Naive B cell (primary cell): ENCODE data around the gene ANKK1. TPM values are rescaled to one million over a fixed set of nuclear protein-coding genes. Genes with fewer than 3 reads are reported as not detected.

ENCODE experiments used
- ATAC-seq, 2 donors: fragments of 150-1000 bp; cut with Tn5 transposase; 2 replicates each; pipeline ENCODE4 v1.10.0; 2021; ENCODE audit warnings: low read depth in 2 of 2, mild to moderate bottlenecking in 2 of 2, moderate library complexity in 2 of 2
- DNase-seq: peaks from one replicate; pipeline ENCODE4 v3.0.0; 2022
- H3K27ac Mint-ChIP-seq, 6 donors: one replicate each; pipeline ENCODE4 v1.8.0; 2020 to 2022; ENCODE audit warnings: mild to moderate bottlenecking in 6 of 6, mixed read lengths in 6 of 6, moderate library complexity in 5 of 6, inconsistent platforms in 2 of 6
- H3K27me3 Mint-ChIP-seq, 3 donors: one replicate each; pipeline ENCODE4 v1.8.0; 2021 to 2022; ENCODE audit warnings: mixed read lengths in 3 of 3, mild to moderate bottlenecking in 1 of 3
- H3K36me3 Mint-ChIP-seq, 2 donors: one replicate each; pipeline ENCODE4 v1.8.0; 2020 to 2022; ENCODE audit warnings: mixed read lengths in 2 of 2, inconsistent platforms in 1 of 2, mild to moderate bottlenecking in 1 of 2
- H3K4me1 Mint-ChIP-seq, 3 donors: one replicate each; pipeline ENCODE4 v1.8.0; 2020 to 2022; ENCODE audit warnings: mixed read lengths in 3 of 3, inconsistent platforms in 1 of 3, mild to moderate bottlenecking in 1 of 3, moderate library complexity in 1 of 3
- H3K4me3 Mint-ChIP-seq, 8 donors: one replicate each; pipeline ENCODE4 v1.8.0; 2020 to 2022; ENCODE audit warnings: mild to moderate bottlenecking in 8 of 8, mixed read lengths in 8 of 8, moderate library complexity in 8 of 8, inconsistent platforms in 2 of 8
- H3K9me3 Mint-ChIP-seq, 7 donors: one replicate each; pipeline ENCODE4 v1.8.0; 2020 to 2022; ENCODE audit warnings: mixed read lengths in 7 of 7, mild to moderate bottlenecking in 5 of 7, inconsistent platforms in 2 of 7, moderate library complexity in 1 of 7
- polyA plus RNA-seq, 6 donors: library from polyadenylated mRNA; unstranded; fragments of 300-500 nt; fragmentation: Illumina TruSeq; gene quantifications; one replicate each; pipeline ENCODE4 v1.2.3, GENCODE V29; 2021; ENCODE audit warnings: low read depth in 6 of 6

The ANKK1 gene
- polyA plus RNA-seq, 6 donors from 2014 or later: 0.11 to 0.26 TPM; not detected in 4

GRCh38 chr11:113404859-113405430 is 17.4 kb downstream of the ANKK1 start:
- ATAC-seq (no peak), DNase-seq (no peak)
- Mint-ChIP-seq H3K9me3 (no peaks in the 10 kb centered on the region), H3K27me3 (peaks cover 0 to 15% (median 0%) of the 10 kb centered on the region in 3 donors), H3K4me1 (no peaks in the 10 kb centered on the region), H3K4me3 (no peak overlapping the region), H3K36me3 (no peaks in the 10 kb centered on the region), H3K27ac (peak overlapping the region in 1 of 6 donors; percentile 55)

DNA sequence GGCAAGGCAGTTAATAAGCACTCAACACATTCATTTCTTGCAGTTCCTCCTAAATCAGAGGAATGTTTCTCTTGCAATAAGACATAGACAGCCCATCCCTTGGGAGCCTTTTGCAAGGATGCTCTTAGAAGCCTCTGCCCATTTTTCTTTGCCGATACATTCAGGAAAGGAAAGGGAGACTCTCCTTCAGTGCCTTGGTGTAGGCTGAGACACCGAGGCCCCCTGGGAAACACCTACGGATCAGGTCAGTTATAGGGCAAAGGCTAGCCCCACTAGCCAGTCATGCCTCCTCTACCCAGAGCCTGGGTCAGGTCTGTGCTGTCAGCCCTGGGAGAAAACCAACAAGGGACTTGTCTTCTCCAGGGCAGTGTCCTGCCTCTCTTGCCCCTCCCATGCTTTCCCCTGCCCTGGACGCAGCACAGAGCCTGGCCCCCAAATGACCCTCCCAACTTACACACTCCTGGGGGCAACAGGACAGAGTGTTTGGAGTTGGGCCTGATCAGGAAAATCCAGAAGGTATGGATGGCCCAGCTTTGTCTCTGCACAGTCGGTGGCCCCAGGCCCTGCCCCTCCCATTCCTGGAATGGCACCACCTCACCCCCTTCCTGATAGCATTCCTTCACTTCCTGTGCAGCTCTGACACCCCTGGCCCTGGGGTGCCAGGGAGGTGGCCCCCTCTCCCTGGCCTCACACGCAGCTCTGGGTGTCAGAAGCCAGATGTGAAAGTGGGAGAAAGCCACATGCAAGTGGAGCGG is 18.3 kb downstream of the ANKK1 start:
- ATAC-seq: no peak

GRCh38 chr11:113407163-113407562 is 19.6 kb downstream of the ANKK1 start:
- no peak for ATAC-seq
- Mint-ChIP-seq H3K27ac (no peak overlapping the region), H3K4me3 (no peak overlapping the region), H3K36me3 (no peaks in the 10 kb centered on the region), H3K9me3 (no peaks in the 10 kb centered on the region), H3K27me3 (peaks cover 0 to 15% (median 6%) of the 10 kb centered on the region in 3 donors), H3K4me1 (no peaks in the 10 kb centered on the region)
- no peak for DNase-seq

More for the DNA sequence above, 18.3 kb downstream of the ANKK1 start:
- Mint-ChIP-seq H3K36me3 (no peaks in the 10 kb centered on the region), H3K27ac (no peak overlapping the region), H3K4me1 (no peaks in the 10 kb centered on the region), H3K27me3 (peaks cover 0 to 15% (median 3%) of the 10 kb centered on the region in 3 donors), H3K9me3 (no peaks in the 10 kb centered on the region), H3K4me3 (no peak overlapping the region)
- no peak for DNase-seq

GRCh38 chr11:113408206-113408605 is 20.6 kb downstream of the ANKK1 start:
- ATAC-seq: no peak
- H3K36me3 Mint-ChIP-seq: no peaks in the 10 kb centered on the region
- no peaks in the 10 kb centered on the region for H3K9me3 Mint-ChIP-seq
- no peak overlapping the region for H3K4me3 Mint-ChIP-seq
- H3K27me3 Mint-ChIP-seq: peaks cover 0 to 15% (median 6%) of the 10 kb centered on the region in 3 donors
- no peaks in the 10 kb centered on the region for H3K4me1 Mint-ChIP-seq
- DNase-seq: no peak
- peak overlapping the region in 1 of 6 donors; percentile 36 for H3K27ac Mint-ChIP-seq

- Mint-ChIP-seq H3K36me3 (no peaks in the 10 kb centered on the region), H3K4me3 (no peak overlapping the region), H3K27ac (no peak overlapping the region), H3K4me1 (no peaks in the 10 kb centered on the region), H3K27me3 (peaks cover 0 to 9% (median 6%) of the 10 kb centered on the region in 3 donors), H3K9me3 (no peaks in the 10 kb centered on the region)
- DNase-seq (no peak), ATAC-seq (no peak)
Measured at GRCh38 chr11:113408887-113409286, 21.3 kb downstream of the ANKK1 start.

GRCh38 chr11:113409526-113409925 is 21.9 kb downstream of the ANKK1 start:
- Mint-ChIP-seq H3K27me3 (peaks cover 0 to 7% (median 6%) of the 10 kb centered on the region in 3 donors), H3K36me3 (no peaks in the 10 kb centered on the region), H3K9me3 (peaks cover 0 to 1% (median 0%) of the 10 kb centered on the region in 7 donors), H3K4me3 (no peak overlapping the region), H3K4me1 (no peaks in the 10 kb centered on the region), H3K27ac (no peak overlapping the region)
- DNase-seq (no peak), ATAC-seq (no peak)

- Mint-ChIP-seq H3K4me3 (no peak overlapping the region), H3K4me1 (no peaks in the 10 kb centered on the region), H3K27ac (peak overlapping the region in 1 of 6 donors; percentile 37), H3K27me3 (peaks cover 0 to 6% (median 0%) of the 10 kb centered on the region in 3 donors), H3K36me3 (no peaks in the 10 kb centered on the region), H3K9me3 (peaks cover 0 to 1% (median 0%) of the 10 kb centered on the region in 7 donors)
- ATAC-seq: no peak
- DNase-seq: no peak
Measured at GRCh38 chr11:113410414-113411135, 23.0 kb downstream of the ANKK1 start.

DNA sequence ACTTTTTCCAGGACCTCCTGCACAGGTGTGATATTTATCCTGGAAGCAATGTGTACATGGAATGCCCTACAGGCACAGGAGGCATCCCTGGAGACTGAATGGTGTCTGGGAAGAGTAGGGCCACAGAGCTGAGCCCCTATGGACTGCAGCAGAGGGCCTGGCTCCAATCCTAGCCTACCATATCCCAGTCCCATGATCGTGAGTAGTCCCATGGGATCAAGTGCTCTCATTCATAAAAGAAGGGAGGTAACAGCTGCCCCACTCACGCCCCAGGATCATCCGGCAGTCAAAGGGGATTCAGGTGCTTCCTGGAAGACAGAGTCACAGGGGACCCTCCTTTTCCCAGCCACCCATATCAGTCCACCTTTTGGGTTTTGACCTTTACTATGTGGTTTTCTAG is 24.0 kb downstream of the ANKK1 start:
- Mint-ChIP-seq H3K4me1 (no peaks in the 10 kb centered on the region), H3K4me3 (no peak overlapping the region), H3K36me3 (no peaks in the 10 kb centered on the region), H3K27ac (no peak overlapping the region), H3K27me3 (peaks cover 0 to 6% (median 0%) of the 10 kb centered on the region in 3 donors), H3K9me3 (peaks cover 0 to 1% (median 0%) of the 10 kb centered on the region in 7 donors)
- DNase-seq (no peak), ATAC-seq (no peak)

GRCh38 chr11:113412675-113413074 is 25.1 kb downstream of the ANKK1 start:
- H3K27me3 Mint-ChIP-seq: peaks cover 0 to 6% (median 0%) of the 10 kb centered on the region in 3 donors

DNA sequence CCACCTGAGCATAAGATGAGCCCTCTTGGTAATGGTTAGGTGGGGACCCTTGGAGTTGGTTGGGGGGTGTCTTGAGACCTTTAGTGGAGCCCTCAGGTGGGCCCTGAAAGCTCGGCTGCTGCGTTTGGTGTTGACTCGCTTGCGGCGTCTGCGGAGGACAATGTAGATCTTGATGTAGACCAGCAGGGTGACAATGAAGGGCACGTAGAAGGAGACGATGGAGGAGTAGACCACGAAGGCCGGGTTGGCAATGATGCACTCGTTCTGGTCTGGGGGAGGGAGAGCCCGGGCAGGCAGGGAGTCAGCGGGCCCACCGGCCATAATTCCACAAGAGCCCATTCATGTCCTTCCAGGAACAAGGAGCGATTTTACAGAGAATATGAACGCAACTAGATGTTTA is 27.8 kb downstream of the ANKK1 start:
- Mint-ChIP-seq H3K4me3 (peak overlapping the region in 1 of 8 donors; percentile 57), H3K27me3 (peaks cover 0 to 10% (median 8%) of the 10 kb centered on the region in 3 donors), H3K4me1 (no peaks in the 10 kb centered on the region), H3K36me3 (no peaks in the 10 kb centered on the region), H3K9me3 (peaks cover 0 to 1% (median 0%) of the 10 kb centered on the region in 7 donors), H3K27ac (peak overlapping the region in 1 of 6 donors; percentile 60)
- ATAC-seq (no peak), DNase-seq (no peak)

More at GRCh38 chr11:113412675-113413074, 25.1 kb downstream of the ANKK1 start:
- H3K36me3 Mint-ChIP-seq: no peaks in the 10 kb centered on the region
- no peak overlapping the region for H3K27ac Mint-ChIP-seq
- peaks cover 0 to 1% (median 0%) of the 10 kb centered on the region in 7 donors for H3K9me3 Mint-ChIP-seq
- ATAC-seq (no peak), DNase-seq (no peak)
- H3K4me3 Mint-ChIP-seq: peak overlapping the region in 1 of 8 donors; percentile 47
- H3K4me1 Mint-ChIP-seq: no peaks in the 10 kb centered on the region

GRCh38 chr11:113417428-113417827 is 29.8 kb downstream of the ANKK1 start:
- no peaks in the 10 kb centered on the region for H3K4me1 Mint-ChIP-seq
- no peak overlapping the region for H3K27ac Mint-ChIP-seq
- ATAC-seq: no peak
- peaks cover 0 to 1% (median 0%) of the 10 kb centered on the region in 7 donors for H3K9me3 Mint-ChIP-seq
- no peaks in the 10 kb centered on the region for H3K36me3 Mint-ChIP-seq
- H3K27me3 Mint-ChIP-seq: peaks cover 0 to 10% (median 10%) of the 10 kb centered on the region in 3 donors
- no peak overlapping the region for H3K4me3 Mint-ChIP-seq
- no peak for DNase-seq

GRCh38 chr11:113419454-113420003 is 31.9 kb downstream of the ANKK1 start:
- H3K4me1 Mint-ChIP-seq: no peaks in the 10 kb centered on the region
- H3K27ac Mint-ChIP-seq: no peak overlapping the region
- ATAC-seq (no peak), DNase-seq (no peak)
- no peaks in the 10 kb centered on the region for H3K9me3 Mint-ChIP-seq
- no peaks in the 10 kb centered on the region for H3K36me3 Mint-ChIP-seq
- no peak overlapping the region for H3K4me3 Mint-ChIP-seq
- peaks cover 0 to 10% (median 10%) of the 10 kb centered on the region in 3 donors for H3K27me3 Mint-ChIP-seq

- no peaks in the 10 kb centered on the region for H3K9me3 Mint-ChIP-seq
- H3K36me3 Mint-ChIP-seq: no peaks in the 10 kb centered on the region
- no peak for ATAC-seq
Measured at GRCh38 chr11:113420808-113421207, 33.2 kb downstream of the ANKK1 start.

More at GRCh38 chr11:113420808-113421207, 33.2 kb downstream of the ANKK1 start:
- Mint-ChIP-seq H3K27ac (no peak overlapping the region), H3K4me3 (no peak overlapping the region), H3K27me3 (peaks cover 0 to 10% (median 10%) of the 10 kb centered on the region in 3 donors), H3K4me1 (no peaks in the 10 kb centered on the region)
- no peak for DNase-seq
